Prostate gland (tissue), 2 donors: ENCODE measurements around the gene TSPAN18.

Experiments
- CTCF ChIP-seq, 4 experiments: fragments of 200-600 bp in 2 of 4; fragments of 450-650 bp in 2 of 4; sonication (generic) in 2 of 4; IDR thresholded peaks; 1 replicate in 3 of 4; 2 replicates in 1 of 4; pipeline ENCODE4 v1.5.1; 2016 to 2019; ENCODE audit warnings: antibody characterized with exemption in 4 of 4, mild to moderate bottlenecking in 2 of 4, moderate library complexity in 2 of 4
- POLR2A ChIP-seq: fragments of 450-650 bp; IDR thresholded peaks from one replicate; pipeline ENCODE4 v1.6.1; 2016; ENCODE audit warnings: antibody characterized with exemption, mild to moderate bottlenecking
- POLR2AphosphoS5 ChIP-seq: sonication (generic); formaldehyde crosslinking; IDR thresholded peaks from one replicate; pipeline ENCODE4 v1.6.1; 2017; ENCODE audit warnings: antibody characterized with exemption

- TF ChIP-seq POLR2AphosphoS5, result no peak
- no peak for TF ChIP-seq CTCF (IDR thresholded peaks at IDR 0.05)
- no peak for TF ChIP-seq POLR2A
Observed at GRCh38 chr11:44835938-44836337, 109.2 kb downstream of the TSPAN18 start.
